Inferior parietal cortex (tissue), 1 donor: Measurements from ENCODE around the gene TAF10.
A peak's percentile ranks its signal among the peaks of the same experiment; 100 is the strongest.

Experiments
- DNase-seq: peaks from one replicate; pipeline ENCODE4 v3.0.0-alpha.2; 2016; ENCODE audit errors: extremely low spot score

TAF10 gene

GRCh38 chr11:6608726-6609501, 3.1 kb downstream of the TAF10 start:
- no peak for DNase-seq

- no peak for DNase-seq
Measured at GRCh38 chr11:6608011-6608410, 4.0 kb downstream of the TAF10 start.

GRCh38 chr11:6607190-6607795, 4.7 kb downstream of the TAF10 start:
- no peak for DNase-seq

- peak; percentile 69 for DNase-seq
Measured at GRCh38 chr11:6606471-6607189, 5.4 kb downstream of the TAF10 start.

GRCh38 chr11:6604790-6605189, 7.2 kb downstream of the TAF10 start:
- DNase-seq, result no peak

GRCh38 chr11:6604081-6604626, 7.9 kb downstream of the TAF10 start:
- DNase-seq, result peak; percentile 62

GRCh38 chr11:6603287-6604080, 8.5 kb downstream of the TAF10 start, which contains the start of the genes ILK and RRP8:
TSS of gene ILK (plus strand) at chr11:6603774. CDS start at chr11:6604272, 498 bp downstream.
TSS of gene RRP8 (minus strand) at chr11:6603616. CDS start at chr11:6603502, 114 bp downstream.
- DNase-seq, result peak; percentile 85

- no peak for DNase-seq
Measured at GRCh38 chr11:6602096-6602940, 9.7 kb downstream of the TAF10 start.

- DNase-seq, result no peak
Measured at GRCh38 chr11:6601041-6601461, 11.0 kb downstream of the TAF10 start.

- DNase-seq, result no peak
Measured at GRCh38 chr11:6599881-6600390, 12.1 kb downstream of the TAF10 start.

- no peak for DNase-seq
Measured at GRCh38 chr11:6599449-6599848, 12.6 kb downstream of the TAF10 start.

GRCh38 chr11:6598555-6598954, 13.5 kb downstream of the TAF10 start:
- no peak for DNase-seq

GRCh38 chr11:6596239-6596877, 15.7 kb downstream of the TAF10 start:
- peak; percentile 67 for DNase-seq

- no peak for DNase-seq
Measured at GRCh38 chr11:6594142-6594768, 17.8 kb downstream of the TAF10 start.

GRCh38 chr11:6588018-6588417, 24.0 kb downstream of the TAF10 start:
- DNase-seq, result no peak

- no peak for DNase-seq
Measured at GRCh38 chr11:6587360-6587953, 24.6 kb downstream of the TAF10 start.

GRCh38 chr11:6586434-6587359, 25.3 kb downstream of the TAF10 start:
- no peak for DNase-seq

- no peak for DNase-seq
Measured at GRCh38 chr11:6584528-6584927, 27.5 kb downstream of the TAF10 start.
